Activated naive CD8-positive, alpha-beta T cell treated with anti-CD3 and anti-CD28 coated beads, Interleukin-2, amount 50 U/mL, for 24 hours (primary cell): ENCODE measurements around the gene ZSCAN2.
A peak's percentile ranks its signal among the peaks of the same experiment; 100 is the strongest.
"Not testable (repeated sequence)": the region's sequence is repeated elsewhere in the genome, so short reads cannot be mapped to it uniquely, and the experiment has no call there.

ENCODE experiments used
- ATAC-seq: fragments of 150-1000 bp; cut with Tn5 transposase; one replicate; pipeline ENCODE4 v1.10.0; 2021
- DNase-seq: peaks from one replicate; pipeline ENCODE4 v3.0.0; 2021
- H3K27ac Mint-ChIP-seq: one replicate; pipeline ENCODE4 v1.8.0; 2021; ENCODE audit warnings: mild to moderate bottlenecking, mixed read lengths
- H3K27me3 Mint-ChIP-seq: one replicate; pipeline ENCODE4 v1.8.0; 2021; ENCODE audit warnings: mixed read lengths
- H3K36me3 Mint-ChIP-seq: one replicate; pipeline ENCODE4 v1.8.0; 2021; ENCODE audit warnings: low read depth, mixed read lengths
- H3K4me1 Mint-ChIP-seq: one replicate; pipeline ENCODE4 v1.8.0; 2021; ENCODE audit warnings: mixed read lengths
- H3K4me3 Mint-ChIP-seq: one replicate; pipeline ENCODE4 v1.8.0; 2021; ENCODE audit warnings: mild to moderate bottlenecking, moderate library complexity, mixed read lengths
- H3K9me3 Mint-ChIP-seq: one replicate; pipeline ENCODE4 v1.8.0; 2021; ENCODE audit warnings: mixed read lengths

ZSCAN2 gene

DNA sequence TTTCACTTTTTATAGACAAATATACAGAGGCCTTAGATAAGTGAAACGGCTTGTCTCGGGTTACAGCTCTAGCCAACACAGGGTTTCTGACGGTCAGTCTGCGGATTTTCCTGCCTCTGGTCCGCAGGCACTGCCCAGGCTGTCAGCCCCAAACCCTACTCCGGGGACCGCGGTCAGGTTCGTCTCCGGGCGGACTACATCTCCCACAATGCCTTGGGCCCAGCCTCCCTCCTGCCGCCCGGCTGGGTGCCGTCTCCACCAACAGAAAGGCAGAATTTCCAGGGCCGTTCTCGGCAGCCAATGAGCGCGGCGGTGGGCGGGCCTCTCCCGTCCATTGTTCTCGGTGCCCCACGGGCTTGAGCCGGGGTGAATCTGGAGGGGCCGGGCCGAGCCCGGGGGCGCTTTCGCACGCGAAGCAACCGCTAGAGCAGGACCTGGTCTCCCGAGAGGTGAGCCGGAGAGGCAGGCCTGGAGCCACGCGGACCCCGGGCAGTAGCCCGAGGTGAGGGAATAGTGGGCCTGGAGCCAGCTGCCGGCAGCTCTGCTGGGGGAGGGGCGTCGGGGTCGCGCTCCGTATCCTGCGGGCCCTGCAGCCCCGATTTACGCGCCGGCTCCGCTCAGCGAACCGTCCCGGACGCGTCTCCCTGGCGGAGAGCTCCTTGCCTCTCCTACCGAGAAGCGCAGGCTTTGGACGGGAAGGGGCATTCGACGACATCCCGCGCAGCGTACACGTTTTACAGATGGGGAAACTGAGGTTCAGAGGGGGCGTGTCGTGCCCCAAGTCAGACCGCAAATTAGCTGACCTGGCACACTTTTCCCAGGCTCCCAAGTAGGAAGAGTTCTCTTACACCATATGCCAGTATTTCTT, at the start of gene ZSCAN2:
TSS of gene ZSCAN2 (plus strand) at position 323 of the 868 bp plus-strand sequence. CDS start 2,919 bp downstream, outside the sequence.
- peak within 1 kb of the TSS; percentile 82 for H3K27ac Mint-ChIP-seq
- DNase-seq, result peak; percentile 94
- H3K9me3 Mint-ChIP-seq, result no peaks in the 10 kb centered on the region
- peaks cover 6% of the 10 kb centered on the region for H3K36me3 Mint-ChIP-seq
- H3K27me3 Mint-ChIP-seq, result no peaks in the 10 kb centered on the region
- ATAC-seq, result peak; percentile 95
- H3K4me1 Mint-ChIP-seq, result peaks cover 73% of the 10 kb centered on the region
- H3K4me3 Mint-ChIP-seq, result peak within 1 kb of the TSS; percentile 91

DNA sequence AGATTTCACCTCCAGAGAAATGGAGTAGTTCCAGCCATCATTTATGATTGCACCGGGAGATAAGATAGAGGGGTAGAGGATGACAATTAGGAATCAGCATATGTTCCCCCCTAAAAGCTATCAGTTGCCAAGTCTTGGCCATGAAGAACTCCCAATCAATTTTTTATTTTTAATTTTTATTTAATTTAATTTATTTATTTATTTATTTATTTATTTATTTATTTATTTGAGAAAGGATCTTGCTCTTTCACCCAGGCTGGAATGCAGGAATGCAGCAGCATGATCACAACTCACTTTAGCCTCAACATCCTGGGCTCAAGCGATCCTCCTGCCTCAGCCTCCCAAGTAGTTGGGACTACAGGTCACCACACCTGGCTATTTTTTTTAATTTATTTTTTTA, 49.2 kb upstream of the ZSCAN2 start:
- not testable (repeated sequence) for H3K4me3 Mint-ChIP-seq, H3K9me3 Mint-ChIP-seq, DNase-seq, H3K27ac Mint-ChIP-seq, ATAC-seq, H3K36me3 Mint-ChIP-seq, H3K27me3 Mint-ChIP-seq
- peaks cover 17% of the 10 kb centered on the region for H3K4me1 Mint-ChIP-seq

DNA sequence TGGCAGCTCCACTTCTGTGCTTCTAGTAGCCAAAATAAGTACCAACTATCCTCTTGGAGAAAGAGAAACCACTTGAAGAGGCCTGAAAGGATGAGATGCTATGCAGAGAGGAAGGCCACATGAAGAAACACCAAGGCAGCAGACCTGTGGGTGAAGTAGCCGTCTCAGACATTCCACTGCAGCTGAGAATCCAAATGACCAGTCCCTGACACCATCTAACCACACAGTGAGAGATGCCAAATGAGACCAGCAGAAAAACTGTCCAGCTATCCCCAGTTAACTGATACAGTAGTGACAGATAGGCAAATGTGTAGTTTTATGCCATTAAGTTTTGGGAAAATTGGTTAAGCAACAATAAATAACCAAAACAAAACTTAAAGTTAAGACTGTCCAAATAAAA, 47.9 kb upstream of the ZSCAN2 start:
- Mint-ChIP-seq H3K4me1 (peaks cover 9% of the 10 kb centered on the region), H3K27me3 (no peaks in the 10 kb centered on the region), H3K9me3 (no peaks in the 10 kb centered on the region), H3K4me3 (no peak overlapping the region), H3K27ac (no peak overlapping the region), H3K36me3 (peaks cover 4% of the 10 kb centered on the region)
- no peak for ATAC-seq
- no peak for DNase-seq

GRCh38 chr15:84556690-84557089, 44.1 kb upstream of the ZSCAN2 start:
- not testable (repeated sequence) for H3K36me3 Mint-ChIP-seq, DNase-seq, H3K4me3 Mint-ChIP-seq, ATAC-seq, H3K27me3 Mint-ChIP-seq, H3K4me1 Mint-ChIP-seq, H3K9me3 Mint-ChIP-seq, H3K27ac Mint-ChIP-seq

DNA sequence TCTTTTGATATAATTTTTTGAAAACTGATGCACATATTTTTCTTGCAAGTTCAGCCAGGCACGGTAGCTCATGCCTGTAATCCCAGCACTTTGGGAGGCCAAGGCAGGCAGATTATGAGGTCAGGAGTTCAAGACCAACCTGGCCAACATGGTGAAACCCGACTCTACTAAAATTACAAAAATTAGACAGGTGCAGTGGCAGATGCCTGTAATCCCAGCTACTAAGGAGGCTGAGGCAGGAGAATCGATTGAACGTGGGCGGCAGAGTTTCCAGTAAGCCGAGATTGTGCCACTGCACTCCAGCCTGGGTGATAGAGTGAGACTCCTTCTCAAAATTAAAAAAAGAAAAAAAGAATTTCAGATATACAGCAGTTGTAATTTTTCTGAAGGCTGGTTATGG, 32.8 kb upstream of the ZSCAN2 start:
- not testable (repeated sequence) for DNase-seq, H3K9me3 Mint-ChIP-seq, H3K27ac Mint-ChIP-seq, H3K27me3 Mint-ChIP-seq, H3K4me3 Mint-ChIP-seq, ATAC-seq, H3K36me3 Mint-ChIP-seq
- H3K4me1 Mint-ChIP-seq, result peaks cover 11% of the 10 kb centered on the region

GRCh38 chr15:84570164-84570735, 30.6 kb upstream of the ZSCAN2 start:
- Mint-ChIP-seq H3K27ac (peak overlapping the region; percentile 64), H3K4me3 (peak overlapping the region; percentile 81), H3K36me3 (no peaks in the 10 kb centered on the region), H3K4me1 (peaks cover 11% of the 10 kb centered on the region), H3K9me3 (no peaks in the 10 kb centered on the region), H3K27me3 (no peaks in the 10 kb centered on the region)
- DNase-seq (peak; percentile 58), ATAC-seq (peak; percentile 57)

- H3K9me3 Mint-ChIP-seq, result no peaks in the 10 kb centered on the region
- H3K27me3 Mint-ChIP-seq, result no peaks in the 10 kb centered on the region
- ATAC-seq (no peak), DNase-seq (no peak)
- peaks cover 8% of the 10 kb centered on the region for H3K4me1 Mint-ChIP-seq
- H3K4me3 Mint-ChIP-seq, result no peak overlapping the region
- H3K27ac Mint-ChIP-seq, result no peak overlapping the region
- H3K36me3 Mint-ChIP-seq, result no peaks in the 10 kb centered on the region
These were observed 28.6 kb upstream of the ZSCAN2 start for GRCh38 chr15:84572231-84572630.

- Mint-ChIP-seq H3K4me3 (no peak overlapping the region), H3K9me3 (no peaks in the 10 kb centered on the region), H3K27me3 (no peaks in the 10 kb centered on the region), H3K27ac (no peak overlapping the region), H3K36me3 (no peaks in the 10 kb centered on the region), H3K4me1 (no peaks in the 10 kb centered on the region)
- ATAC-seq (no peak), DNase-seq (no peak)
These were observed 25.3 kb upstream of the ZSCAN2 start for GRCh38 chr15:84575493-84575892.

- H3K27me3 Mint-ChIP-seq, H3K9me3 Mint-ChIP-seq, H3K4me3 Mint-ChIP-seq, H3K36me3 Mint-ChIP-seq, DNase-seq, H3K4me1 Mint-ChIP-seq, H3K27ac Mint-ChIP-seq, ATAC-seq: not testable (repeated sequence)
These were observed 22.9 kb upstream of the ZSCAN2 start for GRCh38 chr15:84577891-84578290.

DNA sequence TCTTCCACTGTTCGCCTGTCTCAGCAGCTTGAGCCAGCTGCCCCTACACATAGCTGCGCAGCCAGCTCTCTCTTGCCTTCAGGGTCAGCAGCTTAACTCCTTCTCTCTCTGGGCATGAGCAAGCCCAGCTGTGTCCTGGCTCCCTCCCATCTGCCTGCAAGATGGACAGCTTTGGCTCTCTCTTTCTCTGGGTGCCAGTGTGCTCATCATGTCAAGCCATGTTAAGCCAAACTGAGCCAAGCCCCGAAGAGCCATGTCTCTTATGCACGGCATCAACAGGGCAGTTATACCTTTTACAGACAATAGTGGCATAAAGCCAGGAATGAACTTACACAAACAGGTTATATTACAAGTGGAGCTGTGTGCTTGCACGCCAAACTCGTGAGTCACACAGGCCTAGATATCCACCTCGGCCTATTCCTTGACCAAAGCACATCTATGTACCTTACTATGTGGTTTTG, 21.5 kb upstream of the ZSCAN2 start:
- H3K36me3 Mint-ChIP-seq, H3K9me3 Mint-ChIP-seq, H3K27ac Mint-ChIP-seq, DNase-seq, H3K4me1 Mint-ChIP-seq, H3K27me3 Mint-ChIP-seq, ATAC-seq, H3K4me3 Mint-ChIP-seq: not testable (repeated sequence)

GRCh38 chr15:84581676-84582428, 19.0 kb upstream of the ZSCAN2 start:
- not testable (repeated sequence) for H3K4me3 Mint-ChIP-seq, DNase-seq, H3K4me1 Mint-ChIP-seq, ATAC-seq, H3K9me3 Mint-ChIP-seq, H3K27ac Mint-ChIP-seq, H3K36me3 Mint-ChIP-seq
- H3K27me3 Mint-ChIP-seq, result peaks cover 12% of the 10 kb centered on the region

DNA sequence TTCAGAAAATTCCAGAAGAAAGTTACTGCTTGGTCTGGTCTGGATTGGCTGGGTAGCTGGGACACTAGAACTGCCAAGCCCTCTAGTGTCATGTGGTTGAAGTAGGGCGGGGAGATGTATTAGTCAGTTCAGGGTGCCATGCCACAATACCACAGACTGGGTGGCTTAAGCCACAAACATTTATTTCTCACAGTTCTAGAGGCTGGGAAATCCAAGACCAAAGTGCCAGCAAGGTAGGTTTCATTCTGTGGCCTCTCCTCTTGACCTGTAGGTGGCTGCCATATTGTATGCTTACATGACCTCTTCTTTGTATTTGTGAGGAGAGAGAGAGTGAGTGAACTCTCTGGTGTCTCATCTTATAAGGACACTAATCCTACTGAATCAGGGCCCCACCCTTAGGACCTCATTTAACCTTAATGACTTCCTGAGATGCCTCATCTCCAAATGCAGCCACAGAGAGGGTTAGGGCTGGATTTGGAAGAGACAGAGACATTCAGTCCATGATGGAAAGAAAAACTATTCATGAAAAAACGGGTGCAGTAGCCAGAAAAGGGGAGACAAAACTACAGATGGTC, 18.1 kb upstream of the ZSCAN2 start:
- peak overlapping the region; percentile 27 for H3K27ac Mint-ChIP-seq
- no peaks in the 10 kb centered on the region for H3K36me3 Mint-ChIP-seq
- H3K4me3 Mint-ChIP-seq, result no peak overlapping the region
- peaks cover 18% of the 10 kb centered on the region for H3K27me3 Mint-ChIP-seq
- peaks cover 4% of the 10 kb centered on the region for H3K9me3 Mint-ChIP-seq
- DNase-seq (no peak), ATAC-seq (peak; percentile 61)
- peaks cover 10% of the 10 kb centered on the region for H3K4me1 Mint-ChIP-seq

GRCh38 chr15:84583921-84584320, 16.9 kb upstream of the ZSCAN2 start:
- peaks cover 18% of the 10 kb centered on the region for H3K27me3 Mint-ChIP-seq
- H3K27ac Mint-ChIP-seq, H3K36me3 Mint-ChIP-seq, DNase-seq, ATAC-seq, H3K9me3 Mint-ChIP-seq, H3K4me3 Mint-ChIP-seq: not testable (repeated sequence)
- peaks cover 12% of the 10 kb centered on the region for H3K4me1 Mint-ChIP-seq

- no peak for ATAC-seq
- Mint-ChIP-seq H3K36me3 (no peaks in the 10 kb centered on the region), H3K4me1 (peaks cover 12% of the 10 kb centered on the region), H3K4me3 (no peak overlapping the region), H3K27me3 (peaks cover 18% of the 10 kb centered on the region), H3K9me3 (peaks cover 4% of the 10 kb centered on the region), H3K27ac (no peak overlapping the region)
- no peak for DNase-seq
These were observed 14.1 kb upstream of the ZSCAN2 start for GRCh38 chr15:84586696-84587095.
